ENCODE results near the gene MEAK7.

Gene MEAK7

GRCh38 chr16:84486126-84486525, 18.3 kb downstream of the MEAK7 start:
- no peak for DNase-seq

DNA sequence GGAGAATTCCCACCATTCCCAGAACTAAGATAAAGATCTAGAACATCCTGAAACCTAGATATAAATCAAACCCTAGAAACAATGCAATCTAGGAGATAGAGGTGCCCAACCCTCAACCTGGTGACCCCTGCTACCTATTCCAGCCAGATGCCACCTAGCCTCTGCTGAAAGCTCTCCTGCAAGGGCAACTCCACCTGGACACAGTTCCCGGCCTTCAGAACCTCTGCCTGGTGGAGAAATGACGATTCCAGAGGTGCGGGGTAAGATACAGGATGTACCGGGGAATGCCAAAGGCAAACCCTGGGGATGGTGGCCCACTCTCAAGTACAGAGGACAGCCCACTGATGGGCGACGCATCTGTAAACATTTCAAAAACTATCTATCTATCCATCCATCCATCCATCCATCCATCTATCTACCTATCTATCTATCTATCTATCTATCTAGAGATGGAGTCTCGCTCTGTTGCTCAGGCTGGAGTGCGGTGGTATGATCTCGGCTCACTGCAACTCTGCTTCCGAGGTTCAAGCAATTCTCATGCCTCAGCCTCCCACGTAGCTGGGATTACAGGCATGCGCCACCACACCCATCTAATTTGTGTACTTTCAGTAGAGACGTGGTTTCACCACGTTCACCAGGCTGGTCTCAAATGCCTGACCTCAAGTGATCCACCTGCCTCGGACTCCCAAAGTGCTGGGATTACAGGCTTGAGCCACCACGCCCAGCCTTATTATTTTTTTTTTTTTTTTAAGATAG, 19.0 kb downstream of the MEAK7 start:
- DNase-seq: no peak

- no peak for DNase-seq
These were observed 19.7 kb downstream of the MEAK7 start for GRCh38 chr16:84484579-84485254.

DNA sequence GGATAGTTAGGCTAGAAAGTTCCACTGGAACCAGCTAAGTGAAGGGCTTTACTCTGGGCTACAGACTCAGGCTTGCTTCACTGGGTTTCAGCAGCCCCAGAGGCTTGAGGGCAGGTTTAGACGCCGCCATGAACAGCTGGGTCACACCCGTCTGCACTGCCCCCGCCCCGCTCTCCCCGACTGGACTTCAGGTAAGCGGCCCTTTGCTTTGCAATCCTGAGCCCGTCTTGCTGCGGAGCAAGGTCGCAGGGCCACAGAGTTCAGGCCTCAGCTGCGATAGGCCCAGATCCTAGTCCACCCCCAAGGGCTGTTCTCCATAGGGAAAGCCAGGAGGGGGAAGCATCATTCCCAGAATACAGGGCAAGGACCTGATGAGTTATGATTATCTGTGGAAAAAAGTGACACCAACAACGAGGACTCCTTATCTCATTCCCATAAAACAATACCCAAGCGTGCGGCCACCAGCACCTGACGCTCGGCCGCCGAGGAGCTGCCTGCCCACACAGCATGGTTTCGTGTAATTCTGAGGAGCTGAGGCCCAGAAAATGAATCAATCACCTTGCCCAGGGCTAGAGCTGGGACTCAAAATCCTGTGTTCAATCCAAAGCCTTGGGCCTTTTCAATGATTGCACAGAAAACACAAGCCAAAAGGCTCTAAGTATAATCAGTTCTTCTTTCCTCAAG, 20.4 kb downstream of the MEAK7 start:
- no peak for DNase-seq

DNA sequence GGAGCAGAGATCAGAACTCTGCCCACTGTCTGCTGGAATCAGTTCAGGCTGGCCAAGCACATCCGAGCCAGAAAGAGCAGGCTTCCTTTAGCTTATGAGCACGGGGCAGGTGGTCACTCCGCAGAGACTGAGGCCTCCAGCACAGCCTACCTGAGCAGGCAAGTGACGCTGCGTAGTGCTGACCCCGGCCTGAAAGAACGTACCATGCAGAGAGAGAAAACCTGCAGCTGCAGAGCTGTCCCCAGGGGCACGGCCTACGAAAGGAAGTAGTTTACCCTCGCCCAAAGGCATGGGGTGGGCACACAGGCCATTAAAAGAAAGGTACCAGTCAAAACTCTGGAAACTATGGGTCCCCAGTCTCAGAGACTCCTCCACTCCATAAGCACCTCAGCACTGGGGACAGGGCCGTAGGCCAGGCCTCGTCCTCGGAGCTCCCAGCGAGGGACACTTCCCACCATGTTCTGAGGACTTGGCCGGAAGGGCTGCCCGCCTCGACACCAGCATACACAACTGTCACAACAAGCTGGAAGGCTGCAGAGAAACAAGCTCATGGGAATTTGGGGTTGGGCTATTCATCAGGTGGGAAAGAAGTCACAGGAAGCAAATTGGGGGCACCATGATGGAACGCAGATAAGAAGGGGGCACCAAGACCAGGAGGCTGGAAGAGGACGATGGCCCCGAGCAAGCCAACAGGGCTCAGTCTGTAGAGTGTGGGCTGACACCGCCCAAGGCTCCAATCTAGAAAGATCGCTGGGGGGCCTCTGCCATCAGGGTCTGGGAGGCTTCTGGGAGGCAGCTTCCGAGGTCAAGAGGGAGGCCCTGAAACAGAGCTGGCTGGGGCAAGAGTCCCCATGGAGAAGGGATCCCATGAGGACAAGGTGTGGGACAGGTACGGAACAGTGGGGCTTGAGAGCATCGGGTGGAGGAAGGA, 21.2 kb downstream of the MEAK7 start:
- DNase-seq: no peak

GRCh38 chr16:84482001-84482891, 22.2 kb downstream of the MEAK7 start:
- no peak for DNase-seq

DNA sequence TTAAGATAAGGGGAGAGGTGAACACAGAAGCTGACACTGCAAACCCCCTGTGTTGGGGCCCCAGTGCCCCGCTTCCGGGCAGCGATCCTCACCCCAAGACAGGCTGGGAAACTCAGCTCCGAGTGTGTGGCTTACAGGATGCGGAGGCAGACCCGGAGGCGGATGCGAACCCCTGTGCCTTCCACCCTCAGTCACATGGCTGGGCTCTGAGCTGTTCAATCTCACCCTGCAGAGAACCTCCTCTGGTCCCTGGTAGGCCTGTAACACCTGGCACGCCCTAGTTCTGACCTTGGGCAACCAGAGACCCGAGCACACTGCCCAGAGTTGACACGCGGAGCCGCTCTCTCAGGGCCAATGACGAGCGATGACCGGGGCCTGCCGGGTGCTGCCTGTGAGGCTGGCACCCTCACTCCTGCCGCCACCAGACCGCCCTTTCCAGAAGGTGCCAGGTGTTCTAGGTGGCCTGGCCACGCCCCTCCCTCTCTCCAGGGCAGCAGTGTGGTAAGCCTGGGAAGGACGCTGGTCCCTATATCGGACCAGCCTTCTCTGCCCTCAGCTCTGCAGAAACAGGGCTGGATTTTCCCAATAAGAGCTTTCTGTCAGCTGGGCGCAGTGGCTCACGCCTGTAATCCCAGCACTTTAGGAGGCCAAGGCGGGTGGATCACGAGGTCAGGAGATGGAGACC, 23.3 kb downstream of the MEAK7 start:
- no peak for DNase-seq

- DNase-seq: no peak
These were observed 24.6 kb downstream of the MEAK7 start for GRCh38 chr16:84479716-84480450.

GRCh38 chr16:84478172-84478947, 26.1 kb downstream of the MEAK7 start:
- no peak for DNase-seq

DNA sequence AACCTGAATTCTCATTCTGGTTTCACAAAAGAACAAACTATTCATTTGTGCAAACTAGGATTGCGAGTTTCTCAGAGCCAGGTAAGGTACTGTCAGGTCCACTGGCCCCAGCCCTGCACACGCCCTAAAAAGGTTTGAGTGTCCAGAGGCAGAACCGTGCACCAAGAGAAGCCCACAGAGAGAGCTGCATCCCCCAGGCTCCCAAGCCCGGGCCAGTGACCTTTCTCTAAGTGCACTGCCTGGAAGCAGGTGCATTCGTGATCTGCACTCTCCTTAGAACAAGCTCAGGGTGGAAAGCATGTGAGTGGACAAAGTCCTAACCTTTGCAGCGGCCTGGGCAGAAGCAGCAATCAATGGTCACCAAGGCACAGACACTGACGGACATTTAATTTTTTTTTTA, 26.8 kb downstream of the MEAK7 start:
- DNase-seq: no peak

- no peak for DNase-seq
These were observed 28.1 kb downstream of the MEAK7 start for GRCh38 chr16:84476401-84476800.

- no peak for DNase-seq
These were observed 28.7 kb downstream of the MEAK7 start for GRCh38 chr16:84475643-84476240.

DNA sequence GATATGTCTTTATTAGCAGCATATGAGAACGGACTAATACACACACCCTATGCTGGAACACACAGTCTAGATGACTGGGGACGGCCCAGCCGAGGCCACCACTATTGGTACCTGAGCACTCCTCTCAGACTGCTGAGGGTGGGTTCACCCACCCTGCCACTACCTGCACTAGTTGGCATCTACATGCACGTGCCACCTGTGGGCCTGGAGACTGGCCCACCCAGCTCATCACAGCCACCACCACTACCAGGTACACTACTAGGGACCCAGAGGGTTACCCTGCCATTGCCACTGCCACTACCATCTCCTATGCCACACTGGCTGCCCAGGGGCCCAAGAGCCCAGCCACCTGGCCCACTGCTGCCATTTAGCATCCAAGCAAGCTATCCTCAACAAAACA, 32.5 kb downstream of the MEAK7 start:
- no peak for DNase-seq

GRCh38 chr16:84471316-84471715, 33.1 kb downstream of the MEAK7 start:
- DNase-seq: no peak

DNA sequence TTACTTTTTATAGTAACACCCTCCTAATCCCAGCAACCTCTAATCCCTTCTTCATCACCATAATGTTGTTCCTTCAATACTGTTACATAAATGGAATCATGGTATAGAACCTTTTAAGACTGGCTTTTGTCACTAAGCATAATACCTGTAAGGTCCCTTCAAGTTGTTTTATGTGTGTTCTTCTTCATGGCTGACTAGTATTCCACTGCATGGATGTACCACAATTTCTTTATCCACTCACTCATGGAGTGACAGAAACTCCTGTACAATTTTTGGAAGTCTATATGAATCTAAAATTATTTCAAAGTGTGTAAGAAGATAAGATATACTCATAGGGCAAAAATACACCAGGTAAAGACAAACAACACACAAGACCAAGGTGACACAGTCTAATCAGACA, 36.8 kb downstream of the MEAK7 start:
- no peak for DNase-seq

DNA sequence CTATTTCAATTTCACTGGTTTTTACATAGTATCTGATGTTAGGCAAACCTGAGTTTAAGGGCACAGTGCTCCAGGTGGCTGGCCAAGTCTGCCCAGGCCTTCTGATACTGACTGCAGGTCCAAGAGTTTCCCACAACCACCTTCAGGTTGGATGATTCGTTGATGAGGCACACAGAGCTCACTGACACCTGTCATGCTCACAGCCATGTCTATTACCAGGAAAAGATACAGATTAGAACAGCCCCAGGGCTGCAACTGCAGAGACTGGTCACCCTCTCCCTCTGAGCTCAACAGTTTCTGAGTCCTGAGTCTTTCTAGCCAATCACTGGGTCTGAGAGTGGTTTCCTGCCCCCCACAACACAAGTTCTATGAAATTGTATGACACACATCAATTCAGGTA, 37.2 kb downstream of the MEAK7 start:
- no peak for DNase-seq

DNA sequence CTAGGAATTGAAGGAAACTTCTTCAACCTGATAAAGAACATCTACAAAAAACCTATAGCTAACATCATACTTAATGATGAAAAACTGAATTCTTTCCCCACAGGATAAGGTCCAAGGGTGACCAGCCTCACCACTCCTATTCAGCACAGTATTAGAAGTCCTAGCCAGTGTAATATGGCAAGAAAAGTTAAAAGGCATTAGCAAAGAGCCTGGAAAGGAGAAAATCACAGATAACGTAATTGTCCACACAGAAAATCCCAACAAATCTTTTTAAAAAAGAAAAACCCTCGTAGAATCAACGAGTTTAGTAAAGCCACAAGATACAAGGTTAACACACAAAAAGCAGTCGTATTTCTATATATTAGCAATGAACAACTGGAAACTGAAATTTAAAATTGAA, 37.8 kb downstream of the MEAK7 start:
- no peak for DNase-seq

GRCh38 chr16:84465154-84465553, 39.3 kb downstream of the MEAK7 start:
- DNase-seq: no peak

- DNase-seq: no peak
These were observed 40.3 kb downstream of the MEAK7 start for GRCh38 chr16:84464116-84464515.
